Measurements from ENCODE around the gene COL19A1. TPM values are rescaled to one million over a fixed set of nuclear protein-coding genes. Genes with fewer than 3 reads are reported as not detected.

COL19A1 gene
- total RNA-seq, 4 donors from 2014 or later: 0.19 TPM; not detected in 3

GRCh38 chr6:69976591-69977090 lies 110.3 kb downstream of the COL19A1 start:
- intact Hi-C loops (cut with DNase I): no loop called here
- WGBS, 2 donors: 65 to 87% methylated on average over 2 to 4 of the region's 4 CpGs

GRCh38 chr6:69980624-69981023 lies 114.3 kb downstream of the COL19A1 start:
- Histone ChIP-seq H3K9me3 (no peaks in the 10 kb centered on the region), H3K27ac (no peak overlapping the region), H3K4me1 (no peaks in the 10 kb centered on the region), H3K36me3 (no peaks in the 10 kb centered on the region), H3K27me3 (no peaks in the 10 kb centered on the region), H3K4me3 (no peak overlapping the region)
- no peak for TF ChIP-seq POLR2A (IDR thresholded peaks at IDR 0.05)
- TF ChIP-seq, protein P1, sequence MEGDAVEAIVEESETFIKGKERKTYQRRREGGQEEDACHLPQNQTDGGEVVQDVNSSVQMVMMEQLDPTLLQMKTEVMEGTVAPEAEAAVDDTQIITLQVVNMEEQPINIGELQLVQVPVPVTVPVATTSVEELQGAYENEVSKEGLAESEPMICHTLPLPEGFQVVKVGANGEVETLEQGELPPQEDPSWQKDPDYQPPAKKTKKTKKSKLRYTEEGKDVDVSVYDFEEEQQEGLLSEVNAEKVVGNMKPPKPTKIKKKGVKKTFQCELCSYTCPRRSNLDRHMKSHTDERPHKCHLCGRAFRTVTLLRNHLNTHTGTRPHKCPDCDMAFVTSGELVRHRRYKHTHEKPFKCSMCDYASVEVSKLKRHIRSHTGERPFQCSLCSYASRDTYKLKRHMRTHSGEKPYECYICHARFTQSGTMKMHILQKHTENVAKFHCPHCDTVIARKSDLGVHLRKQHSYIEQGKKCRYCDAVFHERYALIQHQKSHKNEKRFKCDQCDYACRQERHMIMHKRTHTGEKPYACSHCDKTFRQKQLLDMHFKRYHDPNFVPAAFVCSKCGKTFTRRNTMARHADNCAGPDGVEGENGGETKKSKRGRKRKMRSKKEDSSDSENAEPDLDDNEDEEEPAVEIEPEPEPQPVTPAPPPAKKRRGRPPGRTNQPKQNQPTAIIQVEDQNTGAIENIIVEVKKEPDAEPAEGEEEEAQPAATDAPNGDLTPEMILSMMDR (IDR thresholded peaks at IDR 0.05): no peak
- DNase-seq: no peak
- intact Hi-C loops (cut with DNase I): no loop called here
- 65 to 78% methylated on average over 2 of the region's 2 CpGs for WGBS, 2 donors

More at GRCh38 chr6:69976591-69977090, 110.3 kb downstream of the COL19A1 start:
- Histone ChIP-seq H3K36me3 (no peaks in the 10 kb centered on the region), H3K4me1 (no peaks in the 10 kb centered on the region), H3K4me3 (no peak overlapping the region), H3K27me3 (no peaks in the 10 kb centered on the region), H3K9me3 (no peaks in the 10 kb centered on the region), H3K27ac (no peak overlapping the region)
- TF ChIP-seq POLR2A (IDR thresholded peaks at IDR 0.05): no peak
- TF ChIP-seq, protein P1 (IDR thresholded peaks at IDR 0.05): no peak
- DNase-seq: no peak

DNA sequence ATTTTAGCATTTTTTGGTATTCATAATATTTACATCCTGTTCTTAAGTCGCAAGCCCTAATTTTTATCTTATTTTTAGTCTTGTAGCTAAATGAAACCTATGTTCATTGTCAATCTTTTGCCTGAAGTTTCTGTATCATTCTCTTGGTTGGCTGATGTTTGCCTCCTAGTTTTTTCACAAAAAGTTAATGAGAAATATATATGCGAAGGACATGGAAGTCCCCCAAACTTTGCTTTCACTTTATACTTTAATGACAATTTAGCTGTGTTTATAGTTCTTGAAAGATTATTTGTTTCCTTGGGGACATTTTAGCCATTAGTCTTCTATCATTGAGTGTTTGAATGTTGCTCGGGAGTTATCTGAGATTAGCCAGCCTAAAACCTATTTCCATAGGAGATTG lies 118.2 kb downstream of the COL19A1 start:
- Histone ChIP-seq H3K4me1 (no peaks in the 10 kb centered on the region), H3K27me3 (no peaks in the 10 kb centered on the region), H3K4me3 (no peak overlapping the region), H3K36me3 (no peaks in the 10 kb centered on the region), H3K27ac (no peak overlapping the region), H3K9me3 (no peaks in the 10 kb centered on the region)
- no peak for DNase-seq
- WGBS, 2 donors: 67 to 73% methylated on average over 3 of the region's 3 CpGs
- intact Hi-C loops (cut with DNase I): no loop called here
- no peak for TF ChIP-seq POLR2A (IDR thresholded peaks at IDR 0.05)
- TF ChIP-seq, protein P1 (IDR thresholded peaks at IDR 0.05): no peak

DNA sequence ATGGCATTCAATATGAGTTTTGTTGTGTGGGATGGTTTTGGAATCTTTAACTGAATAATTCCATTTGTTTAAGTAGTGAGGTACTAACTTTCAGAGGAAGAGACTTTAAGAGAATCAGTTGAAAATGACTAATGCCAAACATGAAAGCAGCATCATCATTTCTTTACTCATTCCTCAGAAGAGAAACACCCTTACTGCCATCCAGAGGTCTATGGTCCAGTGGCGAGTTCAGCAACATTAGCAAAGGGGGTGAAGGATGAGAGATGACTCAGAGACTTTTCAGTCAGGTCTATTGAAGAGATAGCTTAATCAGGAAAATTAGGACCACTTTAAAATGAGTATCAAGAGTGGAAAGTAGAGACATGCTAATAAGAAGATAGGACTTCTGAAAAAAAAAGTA lies 118.8 kb downstream of the COL19A1 start:
- H3K27ac ChIP-seq: no peak overlapping the region
- H3K36me3 ChIP-seq: no peaks in the 10 kb centered on the region
- DNase-seq: no peak
- intact Hi-C loops (cut with DNase I): no loop called here
- H3K27me3 ChIP-seq: no peaks in the 10 kb centered on the region
- TF ChIP-seq, protein P1 (IDR thresholded peaks at IDR 0.05): no peak
- TF ChIP-seq POLR2A (IDR thresholded peaks at IDR 0.05): no peak
- WGBS, 2 donors: 64 to 88% methylated on average over 1 of the region's 1 CpG
- H3K9me3 ChIP-seq: no peaks in the 10 kb centered on the region
- no peak overlapping the region for H3K4me3 ChIP-seq
- no peaks in the 10 kb centered on the region for H3K4me1 ChIP-seq

GRCh38 chr6:69987550-69987949 lies 121.2 kb downstream of the COL19A1 start:
- H3K4me3 ChIP-seq: no peak overlapping the region
- no peak for TF ChIP-seq POLR2A (IDR thresholded peaks at IDR 0.05)
- TF ChIP-seq, protein P1 (IDR thresholded peaks at IDR 0.05): no peak
- no peaks in the 10 kb centered on the region for H3K4me1 ChIP-seq
- no peak overlapping the region for H3K27ac ChIP-seq
- no peaks in the 10 kb centered on the region for H3K36me3 ChIP-seq
- H3K27me3 ChIP-seq: no peaks in the 10 kb centered on the region
- no peak for DNase-seq
- H3K9me3 ChIP-seq: no peaks in the 10 kb centered on the region
- WGBS, 2 donors: 56 to 73% methylated on average over 2 of the region's 2 CpGs
- intact Hi-C loops (cut with DNase I): no loop called here
